SK-N-SH (cell line): ENCODE data around the gene GAS7.

Experiments
- EP300 ChIP-seq, 2 experiments: IDR thresholded peaks; 2 replicates each; pipeline versions ENCODE4 v1.4.0 to v1.6.1; 2012; ENCODE audit warnings: borderline replicate concordance in 1 of 2, low read depth in 1 of 2, low read length in 1 of 2
- EZH2phosphoT487 ChIP-seq: fragments of 200-600 bp; sonication (generic); IDR thresholded peaks from 2 replicates; pipeline ENCODE4 v1.6.1; 2017; ENCODE audit warnings: low read depth, mixed run types, mild to moderate bottlenecking, antibody characterized with exemption, moderate library complexity, borderline replicate concordance
- MXI1 ChIP-seq: IDR thresholded peaks from 2 replicates; pipeline ENCODE4 v1.6.1; 2012; ENCODE audit warnings: mild to moderate bottlenecking, low read depth, low read length, improper control_type of control experiment
- RCOR1 ChIP-seq: fragments of 150-350 bp; IDR thresholded peaks from 2 replicates; pipeline ENCODE4 v1.6.1; 2017; ENCODE audit warnings: antibody characterized with exemption, low read length
- RFX5 ChIP-seq: IDR thresholded peaks from 2 replicates; pipeline ENCODE4 v1.6.1; 2012; ENCODE audit warnings: mild to moderate bottlenecking, improper control_type of control experiment, low read length
- TCF12 ChIP-seq: IDR thresholded peaks from 2 replicates; pipeline ENCODE4 v1.4.0; 2012
- TF ChIP-seq, protein P1 (sequence below): IDR thresholded peaks from 2 replicates; pipeline ENCODE4 v1.4.0; 2012; ENCODE audit warnings: low read depth
- TF ChIP-seq, protein P2 (sequence below): fragments of 150-350 bp; IDR thresholded peaks from 2 replicates; pipeline ENCODE4 v1.6.1; 2017; ENCODE audit warnings: antibody characterized with exemption, low read length, low read depth, borderline replicate concordance
- TF ChIP-seq, protein P3 (sequence below): IDR thresholded peaks from 2 replicates; pipeline ENCODE4; 2012
- TF ChIP-seq, protein P4 (sequence below): fragments of 200-600 bp; sonication (generic); IDR thresholded peaks from 2 replicates; pipeline ENCODE4 v1.6.1; 2017; ENCODE audit warnings: antibody characterized with exemption, mild to moderate bottlenecking, moderate library complexity

DNA sequence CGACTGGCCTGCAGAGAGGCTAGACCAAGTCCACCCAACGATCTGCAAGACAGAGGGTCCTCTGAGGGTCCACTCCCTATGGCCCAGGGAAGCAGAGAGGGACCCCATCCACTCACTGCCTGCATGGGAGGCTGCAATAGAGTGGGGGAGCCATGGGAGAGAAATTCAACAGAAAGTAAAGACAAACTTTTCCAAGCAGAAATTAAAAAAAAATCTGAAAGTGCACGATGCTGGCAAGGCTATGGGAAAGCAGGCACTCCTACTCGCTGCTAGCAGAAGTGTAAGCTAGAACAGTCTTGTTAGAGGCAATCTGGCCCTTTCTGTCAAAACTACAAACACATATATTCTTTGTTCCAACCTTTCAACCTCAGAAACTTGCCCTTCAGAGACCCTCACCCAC, 85.4 kb downstream of the GAS7 start:
- TF ChIP-seq, protein P1, sequence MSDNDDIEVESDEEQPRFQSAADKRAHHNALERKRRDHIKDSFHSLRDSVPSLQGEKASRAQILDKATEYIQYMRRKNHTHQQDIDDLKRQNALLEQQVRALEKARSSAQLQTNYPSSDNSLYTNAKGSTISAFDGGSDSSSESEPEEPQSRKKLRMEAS = no peak
- TF ChIP-seq, protein P2, sequence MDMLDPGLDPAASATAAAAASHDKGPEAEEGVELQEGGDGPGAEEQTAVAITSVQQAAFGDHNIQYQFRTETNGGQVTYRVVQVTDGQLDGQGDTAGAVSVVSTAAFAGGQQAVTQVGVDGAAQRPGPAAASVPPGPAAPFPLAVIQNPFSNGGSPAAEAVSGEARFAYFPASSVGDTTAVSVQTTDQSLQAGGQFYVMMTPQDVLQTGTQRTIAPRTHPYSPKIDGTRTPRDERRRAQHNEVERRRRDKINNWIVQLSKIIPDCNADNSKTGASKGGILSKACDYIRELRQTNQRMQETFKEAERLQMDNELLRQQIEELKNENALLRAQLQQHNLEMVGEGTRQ = no peak
- no peak for TF ChIP-seq EZH2phosphoT487
- TF ChIP-seq, protein P3, sequence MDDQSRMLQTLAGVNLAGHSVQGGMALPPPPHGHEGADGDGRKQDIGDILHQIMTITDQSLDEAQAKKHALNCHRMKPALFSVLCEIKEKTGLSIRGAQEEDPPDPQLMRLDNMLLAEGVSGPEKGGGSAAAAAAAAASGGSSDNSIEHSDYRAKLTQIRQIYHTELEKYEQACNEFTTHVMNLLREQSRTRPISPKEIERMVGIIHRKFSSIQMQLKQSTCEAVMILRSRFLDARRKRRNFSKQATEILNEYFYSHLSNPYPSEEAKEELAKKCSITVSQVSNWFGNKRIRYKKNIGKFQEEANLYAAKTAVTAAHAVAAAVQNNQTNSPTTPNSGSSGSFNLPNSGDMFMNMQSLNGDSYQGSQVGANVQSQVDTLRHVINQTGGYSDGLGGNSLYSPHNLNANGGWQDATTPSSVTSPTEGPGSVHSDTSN = no peak
- TF ChIP-seq, protein P4, sequence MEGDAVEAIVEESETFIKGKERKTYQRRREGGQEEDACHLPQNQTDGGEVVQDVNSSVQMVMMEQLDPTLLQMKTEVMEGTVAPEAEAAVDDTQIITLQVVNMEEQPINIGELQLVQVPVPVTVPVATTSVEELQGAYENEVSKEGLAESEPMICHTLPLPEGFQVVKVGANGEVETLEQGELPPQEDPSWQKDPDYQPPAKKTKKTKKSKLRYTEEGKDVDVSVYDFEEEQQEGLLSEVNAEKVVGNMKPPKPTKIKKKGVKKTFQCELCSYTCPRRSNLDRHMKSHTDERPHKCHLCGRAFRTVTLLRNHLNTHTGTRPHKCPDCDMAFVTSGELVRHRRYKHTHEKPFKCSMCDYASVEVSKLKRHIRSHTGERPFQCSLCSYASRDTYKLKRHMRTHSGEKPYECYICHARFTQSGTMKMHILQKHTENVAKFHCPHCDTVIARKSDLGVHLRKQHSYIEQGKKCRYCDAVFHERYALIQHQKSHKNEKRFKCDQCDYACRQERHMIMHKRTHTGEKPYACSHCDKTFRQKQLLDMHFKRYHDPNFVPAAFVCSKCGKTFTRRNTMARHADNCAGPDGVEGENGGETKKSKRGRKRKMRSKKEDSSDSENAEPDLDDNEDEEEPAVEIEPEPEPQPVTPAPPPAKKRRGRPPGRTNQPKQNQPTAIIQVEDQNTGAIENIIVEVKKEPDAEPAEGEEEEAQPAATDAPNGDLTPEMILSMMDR = no peak
- TF ChIP-seq MXI1 = no peak
- TF ChIP-seq RCOR1 = no peak
- no peak for TF ChIP-seq RFX5
- TF ChIP-seq TCF12 = no peak
- TF ChIP-seq EP300 (IDR thresholded peaks at IDR 0.05; ENCODE audit: borderline replicate concordance in 1 of 2, low read depth in 1 of 2, low read length in 1 of 2) = no peak
